ENCODE data around the gene RASGRF2. TPM values are rescaled to one million over a fixed set of nuclear protein-coding genes. Genes with fewer than 3 reads are reported as not detected.

Gene RASGRF2
- polyA plus RNA-seq, 2 of the 4 experiments (the other 2 are of a cell fraction) = 1.4 to 2.1 TPM

DNA sequence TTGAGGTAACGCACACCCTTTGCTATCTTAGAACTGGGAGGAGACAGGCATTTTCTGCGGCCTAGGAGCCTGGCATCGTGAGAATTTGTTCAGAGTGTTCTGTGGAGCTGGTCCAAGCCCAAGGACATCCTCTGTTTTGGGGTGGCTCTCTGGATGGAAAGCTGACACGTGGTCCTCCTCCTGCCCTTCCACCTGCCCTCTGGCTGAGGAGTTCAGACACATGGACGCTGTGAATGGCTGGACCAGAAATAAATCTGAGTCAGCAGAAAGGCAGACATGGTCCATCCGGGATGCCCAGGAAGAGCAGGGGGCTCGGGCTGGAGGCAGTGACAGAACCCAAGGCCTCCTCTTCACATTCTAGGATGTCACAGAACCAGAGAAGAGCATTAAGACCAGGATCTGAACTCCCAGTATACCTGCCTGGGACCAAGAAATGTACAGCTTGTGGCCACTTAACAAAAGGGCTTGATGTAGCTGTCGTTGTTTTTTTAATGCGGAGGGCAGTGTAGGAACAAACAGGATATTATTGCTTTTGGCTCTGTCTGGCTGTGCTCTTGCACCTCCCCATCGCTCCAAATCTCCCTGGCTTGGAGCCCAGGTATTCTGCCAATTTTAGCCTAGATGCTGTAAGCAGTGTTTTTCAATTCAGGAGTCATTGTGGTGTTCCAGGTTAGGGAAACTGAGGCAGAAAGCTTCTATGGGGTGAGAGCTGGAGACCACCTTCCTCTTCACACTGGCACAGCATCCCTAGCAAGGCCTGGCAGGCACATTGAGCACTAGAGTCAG is 275.3 kb downstream of the RASGRF2 start:
- no peak for DNase-seq (ENCODE audit: low read depth in 1 of 2, low spot score in 1 of 2)
- ATAC-seq = no peak
- CTCF ChIA-PET = interaction anchor here (0.6 to 1.4 kb wide), 5 partner anchors 9 to 66 kb away, joined by 3 to 4 read pairs (median 3); partner anchors contain the start of gene ZCCHC9
- POLR2A ChIA-PET = no interaction called here
- no peak for TF ChIP-seq TFCP2L1 (CRISPR knock-in tag; IDR thresholded peaks at IDR 0.05)
- peak; percentile 87 for TF ChIP-seq MAFK (IDR thresholded peaks at IDR 0.05; ENCODE audit: partially characterized antibody)
- Histone ChIP-seq H3K4me1 (no peaks in the 10 kb centered on the region), H3K9me3 (no peaks in the 10 kb centered on the region), H3K4me2 (no peak overlapping the region), H3K4me3 (no peak overlapping the region), H3K27ac (no peak overlapping the region)
- WGBS (ENCODE audit: missing lambda C conversion rate) = 76% methylated on average over 10 of the region's 10 CpGs
- no peak for FAIRE-seq

DNA sequence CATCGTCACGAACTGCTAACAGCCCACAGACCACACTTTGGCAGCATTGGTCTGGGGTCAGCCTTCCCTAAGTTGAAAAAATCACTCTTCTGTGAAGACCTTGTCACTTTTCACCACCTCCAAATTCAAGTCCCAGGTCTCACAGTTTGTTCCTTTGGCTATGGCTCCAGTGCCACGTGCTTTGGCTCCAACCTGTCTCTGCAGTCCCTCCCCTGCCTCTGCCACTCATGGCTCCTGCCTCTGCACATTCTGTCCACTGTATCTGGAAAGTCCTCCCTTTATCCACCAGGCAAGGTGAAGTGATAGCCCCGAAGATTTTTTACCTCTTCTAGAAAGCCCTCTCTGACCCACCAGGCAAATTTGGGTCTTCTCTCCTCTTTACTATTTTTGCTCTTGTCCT is 278.3 kb downstream of the RASGRF2 start:
- 82% methylated on average over 4 of the region's 4 CpGs for WGBS (ENCODE audit: missing lambda C conversion rate)
- CTCF ChIA-PET = interaction anchor here (1.2 to 1.7 kb wide), 3 partner anchors 12 to 527 kb away, joined by 3 to 4 read pairs (median 3); no protein-coding TSS in a partner anchor
- no peak overlapping the region for H3K4me3 ChIP-seq
- POLR2A ChIA-PET = no interaction called here
- TF ChIP-seq NR3C1 (IDR thresholded peaks at IDR 0.05) = no peak
- TF ChIP-seq, protein P1, sequence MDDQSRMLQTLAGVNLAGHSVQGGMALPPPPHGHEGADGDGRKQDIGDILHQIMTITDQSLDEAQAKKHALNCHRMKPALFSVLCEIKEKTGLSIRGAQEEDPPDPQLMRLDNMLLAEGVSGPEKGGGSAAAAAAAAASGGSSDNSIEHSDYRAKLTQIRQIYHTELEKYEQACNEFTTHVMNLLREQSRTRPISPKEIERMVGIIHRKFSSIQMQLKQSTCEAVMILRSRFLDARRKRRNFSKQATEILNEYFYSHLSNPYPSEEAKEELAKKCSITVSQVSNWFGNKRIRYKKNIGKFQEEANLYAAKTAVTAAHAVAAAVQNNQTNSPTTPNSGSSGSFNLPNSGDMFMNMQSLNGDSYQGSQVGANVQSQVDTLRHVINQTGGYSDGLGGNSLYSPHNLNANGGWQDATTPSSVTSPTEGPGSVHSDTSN (IDR thresholded peaks at IDR 0.05) = no peak
- no peak for TF ChIP-seq JUNB (IDR thresholded peaks at IDR 0.05)
- TF ChIP-seq, protein P2, sequence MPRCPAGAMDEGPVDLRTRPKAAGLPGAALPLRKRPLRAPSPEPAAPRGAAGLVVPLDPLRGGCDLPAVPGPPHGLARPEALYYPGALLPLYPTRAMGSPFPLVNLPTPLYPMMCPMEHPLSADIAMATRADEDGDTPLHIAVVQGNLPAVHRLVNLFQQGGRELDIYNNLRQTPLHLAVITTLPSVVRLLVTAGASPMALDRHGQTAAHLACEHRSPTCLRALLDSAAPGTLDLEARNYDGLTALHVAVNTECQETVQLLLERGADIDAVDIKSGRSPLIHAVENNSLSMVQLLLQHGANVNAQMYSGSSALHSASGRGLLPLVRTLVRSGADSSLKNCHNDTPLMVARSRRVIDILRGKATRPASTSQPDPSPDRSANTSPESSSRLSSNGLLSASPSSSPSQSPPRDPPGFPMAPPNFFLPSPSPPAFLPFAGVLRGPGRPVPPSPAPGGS (IDR thresholded peaks at IDR 0.05) = no peak
- TF ChIP-seq KDM1A (IDR thresholded peaks at IDR 0.05; ENCODE audit: low read depth) = no peak
- no peak for TF ChIP-seq RFX5 (IDR thresholded peaks at IDR 0.05)
- no peak for TF ChIP-seq RNF2 (IDR thresholded peaks at IDR 0.05; ENCODE audit: borderline replicate concordance, low read depth)
- TF ChIP-seq ZFP36 (IDR thresholded peaks at IDR 0.05; ENCODE audit: borderline replicate concordance, partially characterized antibody) = no peak
- no peak for TF ChIP-seq CBX2 (IDR thresholded peaks at IDR 0.05; ENCODE audit: borderline replicate concordance, low read depth)
- no peak for TF ChIP-seq MYC (IDR thresholded peaks at IDR 0.05; ENCODE audit: borderline replicate concordance, low read length)
- TF ChIP-seq POLR2AphosphoS2 (conservative IDR thresholded peaks at IDR 0.05; ENCODE audit: low read length) = no peak
- TF ChIP-seq HEYL (CRISPR knock-in tag; IDR thresholded peaks at IDR 0.05) = no peak
- DNase-seq (ENCODE audit: low read depth in 1 of 2, low spot score in 1 of 2) (no peak), ATAC-seq (no peak), FAIRE-seq (no peak)
- no peak overlapping the region for H3K4me2 ChIP-seq
- no peaks in the 10 kb centered on the region for H3K9me3 ChIP-seq
- H3K27ac ChIP-seq = no peak overlapping the region
- no peaks in the 10 kb centered on the region for H3K4me1 ChIP-seq

DNA sequence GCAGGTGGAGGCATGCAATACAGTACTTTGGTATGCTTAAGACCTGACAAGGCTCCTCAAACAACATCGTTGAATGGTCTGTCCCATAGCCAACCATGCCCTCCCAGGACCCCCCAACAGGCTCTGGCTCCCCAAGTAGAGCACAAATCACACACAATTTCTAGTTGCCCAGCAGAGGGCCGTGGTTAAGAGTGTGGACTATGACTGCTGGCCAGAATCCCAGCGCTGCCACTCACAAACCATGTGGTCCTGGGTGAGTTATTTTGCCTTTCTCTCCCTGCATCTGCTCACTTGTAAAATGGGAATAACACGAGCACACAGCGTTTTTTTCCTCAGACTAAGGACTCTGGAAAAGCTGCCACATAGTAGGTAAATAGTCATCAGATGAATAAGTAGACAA is 279.4 kb downstream of the RASGRF2 start:
- FAIRE-seq (no peak), ATAC-seq (peak in 1 of 2 experiments; percentile 42; a peak in 3 of 6 replicates), DNase-seq (ENCODE audit: low read depth in 1 of 2, low spot score in 1 of 2) (no peak)
- Histone ChIP-seq H3K4me3 (no peak overlapping the region), H3K4me2 (no peak overlapping the region), H3K27ac (no peak overlapping the region), H3K4me1 (peaks cover 3% of the 10 kb centered on the region; the same call in 1 of the 3 replicates), H3K9me3 (no peaks in the 10 kb centered on the region)
- no peak for TF ChIP-seq RAD21 (conservative IDR thresholded peaks at IDR 0.05 in 1 of 2, IDR thresholded peaks at IDR 0.05 in 1 of 2)
- TF ChIP-seq PHF8 (IDR thresholded peaks at IDR 0.05; ENCODE audit: borderline replicate concordance, low read depth) = no peak
- no peak for TF ChIP-seq RCOR1 (IDR thresholded peaks at IDR 0.05; ENCODE audit: low read depth, low read length)
- no peak for TF ChIP-seq BHLHE40 (IDR thresholded peaks at IDR 0.05; ENCODE audit: low read depth, low read length)
- TF ChIP-seq RFX5 (IDR thresholded peaks at IDR 0.05) = no peak
- TF ChIP-seq CEBPB (IDR thresholded peaks at IDR 0.05) = no peak
- TF ChIP-seq HOXB13 (CRISPR knock-in tag; IDR thresholded peaks at IDR 0.05; ENCODE audit: low read depth) = no peak
- TF ChIP-seq MYC (IDR thresholded peaks at IDR 0.05; ENCODE audit: borderline replicate concordance, low read length) = no peak
- TF ChIP-seq KDM5A (IDR thresholded peaks at IDR 0.05) = no peak
- TF ChIP-seq NR3C1 (IDR thresholded peaks at IDR 0.05) = no peak
- TF ChIP-seq HEYL (CRISPR knock-in tag; IDR thresholded peaks at IDR 0.05) = no peak
- TF ChIP-seq KDM1A (IDR thresholded peaks at IDR 0.05; ENCODE audit: low read depth) = no peak
- TF ChIP-seq MAFK (IDR thresholded peaks at IDR 0.05; ENCODE audit: partially characterized antibody) = no peak
- no peak for TF ChIP-seq EHMT2 (IDR thresholded peaks at IDR 0.05; ENCODE audit: low read depth)
- CTCF ChIA-PET = interaction anchor here (1.7 kb wide), 1 partner anchor 11 kb away, joined by 4 read pairs; no protein-coding TSS in a partner anchor
- 72% methylated on average over 5 of the region's 5 CpGs for WGBS (ENCODE audit: missing lambda C conversion rate)
- POLR2A ChIA-PET = no interaction called here

All from A549 (cell line).